ENCODE measurements around the gene LRCH2. TPM values are rescaled to one million over a fixed set of nuclear protein-coding genes. Genes with fewer than 3 reads are reported as not detected.

LRCH2 gene
- total RNA-seq, 1 donor from 2014 or later: 24.9 TPM

DNA sequence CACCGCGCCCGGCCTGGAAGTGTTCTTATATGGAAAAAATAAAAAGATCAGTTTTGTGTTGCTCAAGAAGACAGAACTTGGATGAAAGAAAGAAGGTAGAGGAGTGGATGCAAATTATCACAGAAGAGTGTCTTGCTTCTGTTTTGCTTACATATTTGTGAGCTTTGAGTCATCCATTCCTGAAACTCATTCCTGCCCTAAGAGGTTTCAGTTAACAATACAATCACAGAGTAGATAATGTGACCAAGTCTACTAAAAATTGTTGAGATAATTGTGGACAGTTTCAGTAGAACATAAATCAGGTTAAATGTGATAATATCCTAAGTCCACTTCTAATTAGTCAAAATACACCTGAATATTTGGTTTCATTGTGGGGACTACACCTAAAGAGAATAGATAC is 26.4 kb upstream of the LRCH2 start:
- no peak overlapping the region for H3K27ac ChIP-seq
- H2AFZ ChIP-seq (replicated peaks): no peak overlapping the region
- H3K4me2 ChIP-seq: no peak overlapping the region
- H3F3A ChIP-seq (ENCODE audit: low read depth): no peaks in the 10 kb centered on the region
- Mint-ChIP-seq H3K27ac (no peak overlapping the region), H3K36me3 (no peaks in the 10 kb centered on the region), H3K27me3 (ENCODE audit: insufficient read depth, low read depth) (no peaks in the 10 kb centered on the region), H3K4me1 (peaks cover 16% of the 10 kb centered on the region), H3K4me3 (no peak overlapping the region), H3K9me3 (no peaks in the 10 kb centered on the region)
- DNase-seq (ENCODE audit: low spot score): no peak
- H4K20me1 ChIP-seq (ENCODE audit: low read depth): no peaks in the 10 kb centered on the region
- no peaks in the 10 kb centered on the region for H3K9me3 ChIP-seq (ENCODE audit: low read depth)
- no peak overlapping the region for H3K4me3 ChIP-seq
- no peaks in the 10 kb centered on the region for H3K4me1 ChIP-seq
- no peaks in the 10 kb centered on the region for H3K79me2 ChIP-seq (ENCODE audit: low read depth)
- TF ChIP-seq EZH2phosphoT487 (IDR thresholded peaks at IDR 0.05) (no peak), EZH2 (IDR thresholded peaks at IDR 0.05) (no peak)
- TF ChIP-seq, protein P1, sequence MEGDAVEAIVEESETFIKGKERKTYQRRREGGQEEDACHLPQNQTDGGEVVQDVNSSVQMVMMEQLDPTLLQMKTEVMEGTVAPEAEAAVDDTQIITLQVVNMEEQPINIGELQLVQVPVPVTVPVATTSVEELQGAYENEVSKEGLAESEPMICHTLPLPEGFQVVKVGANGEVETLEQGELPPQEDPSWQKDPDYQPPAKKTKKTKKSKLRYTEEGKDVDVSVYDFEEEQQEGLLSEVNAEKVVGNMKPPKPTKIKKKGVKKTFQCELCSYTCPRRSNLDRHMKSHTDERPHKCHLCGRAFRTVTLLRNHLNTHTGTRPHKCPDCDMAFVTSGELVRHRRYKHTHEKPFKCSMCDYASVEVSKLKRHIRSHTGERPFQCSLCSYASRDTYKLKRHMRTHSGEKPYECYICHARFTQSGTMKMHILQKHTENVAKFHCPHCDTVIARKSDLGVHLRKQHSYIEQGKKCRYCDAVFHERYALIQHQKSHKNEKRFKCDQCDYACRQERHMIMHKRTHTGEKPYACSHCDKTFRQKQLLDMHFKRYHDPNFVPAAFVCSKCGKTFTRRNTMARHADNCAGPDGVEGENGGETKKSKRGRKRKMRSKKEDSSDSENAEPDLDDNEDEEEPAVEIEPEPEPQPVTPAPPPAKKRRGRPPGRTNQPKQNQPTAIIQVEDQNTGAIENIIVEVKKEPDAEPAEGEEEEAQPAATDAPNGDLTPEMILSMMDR (IDR thresholded peaks at IDR 0.05): no peak
- no peaks in the 10 kb centered on the region for H3K27me3 ChIP-seq
- no peaks in the 10 kb centered on the region for H3K36me3 ChIP-seq
- H3K9ac ChIP-seq: no peak overlapping the region

DNA sequence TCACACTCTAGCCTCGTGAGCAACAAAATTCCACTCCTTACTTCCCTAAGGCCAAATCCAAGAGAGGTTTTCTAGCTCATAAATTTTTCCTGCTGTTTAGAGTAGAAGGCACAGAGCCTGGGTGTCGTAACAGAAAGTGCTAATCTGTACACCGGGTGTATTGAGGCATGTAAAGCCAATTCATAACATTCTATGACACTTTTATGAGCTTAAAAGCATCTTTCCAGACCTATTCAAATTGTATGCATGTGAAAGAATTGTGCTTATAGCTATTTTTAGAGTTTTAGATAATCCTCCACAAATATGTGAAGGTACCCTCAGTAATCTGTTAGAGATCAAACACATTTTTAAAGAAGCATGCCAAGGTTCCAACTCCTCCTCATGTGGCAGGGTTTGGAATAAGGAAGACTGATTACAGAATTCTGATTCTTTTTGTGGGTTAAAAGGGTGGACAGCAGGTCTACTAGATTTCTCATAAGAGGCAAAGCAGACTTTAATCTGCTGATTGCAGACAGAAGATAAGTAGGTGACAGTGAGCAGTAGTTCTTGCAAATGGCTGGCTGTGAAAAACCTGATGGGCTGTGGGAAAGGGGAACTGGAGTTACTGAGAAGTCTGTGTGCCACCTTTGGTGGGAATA is 25.5 kb upstream of the LRCH2 start:
- Histone ChIP-seq H3K79me2 (ENCODE audit: low read depth) (no peaks in the 10 kb centered on the region), H3K9me3 (ENCODE audit: low read depth) (no peaks in the 10 kb centered on the region), H3K36me3 (no peaks in the 10 kb centered on the region), H3K4me2 (no peak overlapping the region), H3K4me1 (no peaks in the 10 kb centered on the region), H3K27ac (no peak overlapping the region), H3K9ac (no peak overlapping the region), H3K4me3 (no peak overlapping the region), H3F3A (ENCODE audit: low read depth) (no peaks in the 10 kb centered on the region), H4K20me1 (ENCODE audit: low read depth) (no peaks in the 10 kb centered on the region), H3K27me3 (no peaks in the 10 kb centered on the region), H2AFZ (replicated peaks) (no peak overlapping the region)
- no peak for DNase-seq (ENCODE audit: low spot score)
- Mint-ChIP-seq H3K4me3 (no peak overlapping the region), H3K36me3 (no peaks in the 10 kb centered on the region), H3K4me1 (peaks cover 16% of the 10 kb centered on the region), H3K27me3 (ENCODE audit: insufficient read depth, low read depth) (no peaks in the 10 kb centered on the region), H3K9me3 (no peaks in the 10 kb centered on the region), H3K27ac (no peak overlapping the region)
- TF ChIP-seq, protein P1 (IDR thresholded peaks at IDR 0.05): no peak
- TF ChIP-seq EZH2phosphoT487 (IDR thresholded peaks at IDR 0.05) (no peak), EZH2 (IDR thresholded peaks at IDR 0.05) (no peak)

DNA sequence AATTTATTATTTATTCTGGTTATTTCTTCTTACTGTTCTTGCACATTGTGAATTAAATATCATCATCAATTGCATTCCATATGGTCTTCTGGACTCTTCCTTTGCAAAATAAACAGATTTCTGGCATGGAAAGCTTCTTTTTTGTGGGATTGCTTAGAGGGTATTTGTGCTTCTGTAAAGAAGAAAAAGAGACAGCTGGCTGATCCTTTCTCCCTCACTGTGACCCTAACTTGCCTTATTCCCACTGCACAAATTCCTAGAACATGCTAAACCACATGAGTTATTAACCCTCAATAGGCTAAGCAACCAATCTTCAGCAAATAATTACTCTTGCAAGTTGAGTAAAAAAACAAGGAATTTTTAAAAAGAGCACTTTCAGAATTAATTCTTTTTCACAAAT is 23.8 kb upstream of the LRCH2 start:
- no peaks in the 10 kb centered on the region for H3K4me1 ChIP-seq
- H3K36me3 ChIP-seq: no peaks in the 10 kb centered on the region
- Mint-ChIP-seq H3K9me3 (no peaks in the 10 kb centered on the region), H3K27me3 (ENCODE audit: insufficient read depth, low read depth) (no peaks in the 10 kb centered on the region), H3K4me1 (peaks cover 16% of the 10 kb centered on the region), H3K36me3 (no peaks in the 10 kb centered on the region), H3K27ac (no peak overlapping the region), H3K4me3 (no peak overlapping the region)
- H3K27ac ChIP-seq: no peak overlapping the region
- TF ChIP-seq, protein P1 (IDR thresholded peaks at IDR 0.05): no peak
- TF ChIP-seq EZH2phosphoT487 (IDR thresholded peaks at IDR 0.05) (no peak), EZH2 (IDR thresholded peaks at IDR 0.05) (no peak)
- no peak overlapping the region for H3K4me2 ChIP-seq
- H3K4me3 ChIP-seq: no peak overlapping the region
- no peaks in the 10 kb centered on the region for H3F3A ChIP-seq (ENCODE audit: low read depth)
- no peak for DNase-seq (ENCODE audit: low spot score)
- no peaks in the 10 kb centered on the region for H4K20me1 ChIP-seq (ENCODE audit: low read depth)
- H3K27me3 ChIP-seq: no peaks in the 10 kb centered on the region
- H3K79me2 ChIP-seq (ENCODE audit: low read depth): no peaks in the 10 kb centered on the region
- no peaks in the 10 kb centered on the region for H3K9me3 ChIP-seq (ENCODE audit: low read depth)
- H2AFZ ChIP-seq (replicated peaks): no peak overlapping the region
- no peak overlapping the region for H3K9ac ChIP-seq
